CD4-positive, alpha-beta T cell (primary cell): ENCODE data around the gene TIMM10. TPM values are rescaled to one million over a fixed set of nuclear protein-coding genes. Genes with fewer than 3 reads are reported as not detected.
A peak's percentile ranks its signal among the peaks of the same experiment; 100 is the strongest.

Source experiments
- ATAC-seq: fragments of 200-7000 bp; cut with Tn5 transposase; one replicate; pipeline ENCODE4 v1.10.0; 2022; ENCODE audit warnings: mild to moderate bottlenecking; ENCODE audit not compliant: poor library complexity
- CTCF ChIA-PET: fragments of 350-600 bp; sonication (Branson Sonifier 250); formaldehyde crosslinking; loops from one replicate; lab custom pipeline; 2021; ENCODE audit warnings: antibody characterized with exemption, inconsistent platforms; lab: Charles Lee
- POLR2A ChIA-PET: fragments of 350-600 bp; sonication (Branson Sonifier 250); formaldehyde crosslinking; loops from one replicate; lab custom pipeline; 2021; ENCODE audit warnings: antibody characterized with exemption, inconsistent platforms; lab: Charles Lee
- DNase-seq, 14 experiments: peaks; one replicate each; pipeline ENCODE4 v3.0.0-alpha.2; 2013 to 2020; ENCODE audit warnings: mixed read lengths in 2 of 14
- H3K27ac ChIP-seq, 2 donors: one replicate each; pipeline versions ENCODE4 v1.5.1 to v1.7.0; 2013; ENCODE audit warnings: low read length in 2 of 2, low read depth in 1 of 2, mild to moderate bottlenecking in 1 of 2
- H3K27me3 ChIP-seq, 2 experiments: 1 replicate in 1 of 2; 2 replicates in 1 of 2; pipeline versions ENCODE4 v1.6.1 to v1.7.0; 2013; ENCODE audit warnings: low read length in 2 of 2, control low read depth in 1 of 2, mild to moderate bottlenecking in 1 of 2, moderate library complexity in 1 of 2; ENCODE audit not compliant: insufficient read depth in 2 of 2, control insufficient read depth in 1 of 2
- H3K36me3 ChIP-seq: one replicate; pipeline ENCODE4 v1.6.1; 2013; ENCODE audit warnings: low read length, control low read depth; ENCODE audit not compliant: insufficient read depth
- H3K4me1 ChIP-seq: one replicate; pipeline ENCODE4 v1.6.1; 2013; ENCODE audit warnings: low read length, control low read depth; ENCODE audit not compliant: insufficient read depth
- H3K4me3 ChIP-seq: one replicate; pipeline ENCODE4 v1.5.1; 2013; ENCODE audit warnings: mild to moderate bottlenecking, low read length, moderate library complexity
- H3K9me3 ChIP-seq, 2 experiments: 1 replicate in 1 of 2; 2 replicates in 1 of 2; pipeline versions ENCODE4 v1.6.1 to v1.7.0; 2013; ENCODE audit warnings: low read length in 2 of 2, mild to moderate bottlenecking in 2 of 2, control low read depth in 1 of 2, moderate library complexity in 1 of 2; ENCODE audit not compliant: control insufficient read depth in 1 of 2, insufficient read depth in 1 of 2
- H3K27ac Mint-ChIP-seq: one replicate; pipeline ENCODE4 v1.8.0; 2020; ENCODE audit warnings: mixed read lengths
- H3K27me3 Mint-ChIP-seq: one replicate; pipeline ENCODE4 v1.8.0; 2021; ENCODE audit warnings: mixed read lengths
- H3K36me3 Mint-ChIP-seq: one replicate; pipeline ENCODE4 v1.8.0; 2021; ENCODE audit warnings: low read depth, mixed read lengths
- H3K4me1 Mint-ChIP-seq: one replicate; pipeline ENCODE4 v1.8.0; 2021; ENCODE audit warnings: low read depth, mixed read lengths
- H3K4me3 Mint-ChIP-seq: one replicate; pipeline ENCODE4 v1.8.0; 2020; ENCODE audit warnings: mild to moderate bottlenecking, mixed read lengths
- H3K9me3 Mint-ChIP-seq: one replicate; pipeline ENCODE4 v1.8.0; 2020; ENCODE audit warnings: mixed read lengths
- CTCF ChIP-seq: fragments of 200-600 bp; IDR thresholded peaks from one replicate; pipeline ENCODE4 v1.8.0; 2022; ENCODE audit warnings: antibody characterized with exemption, mild to moderate bottlenecking
- intact Hi-C, 2 experiments: fragments of 100-400 bp; cut with DNase I in 1 of 2; cut with micrococcal nuclease in 1 of 2; formaldehyde crosslinking; loops; one replicate each; pipeline versions ENCODE4 v1.15.1 to v1.9.0; 2023 to 2025; cut with DNase I, micrococcal nuclease
- total RNA-seq, 174 experiments: library from RNA in 2 of 174; stranded (reverse) in 2 of 174; gene quantifications; one replicate each; pipeline ENCODE4 v1.2.3 and lab custom pipeline; 2021 to 2026

The TIMM10 gene
- total RNA-seq, 2 experiments from 2014 or later = 28.0 TPM

GRCh38 chr11:57487021-57487778 lies 43.4 kb downstream of the TIMM10 start:
- intact Hi-C loops = no loop called here
- ATAC-seq (no peak), DNase-seq (no peak)
- H3K4me3 Mint-ChIP-seq = no peak overlapping the region
- no peaks in the 10 kb centered on the region for H3K9me3 Mint-ChIP-seq
- H3K36me3 ChIP-seq = peaks cover 36% of the 10 kb centered on the region
- no peaks in the 10 kb centered on the region for H3K4me1 Mint-ChIP-seq
- CTCF ChIA-PET = interaction anchor here (0.6 kb wide), 1 partner anchor 16 kb away, joined by 4 read pairs; no protein-coding TSS in a partner anchor
- H3K27ac Mint-ChIP-seq = no peak overlapping the region
- H3K4me1 ChIP-seq = peaks cover 13% of the 10 kb centered on the region
- no peak for TF ChIP-seq CTCF
- H3K27me3 ChIP-seq = peaks cover 16 to 18% of the 10 kb centered on the region in 2 experiments
- H3K27me3 Mint-ChIP-seq = peaks cover 16% of the 10 kb centered on the region
- H3K9me3 ChIP-seq = no peaks in the 10 kb centered on the region
- no peak overlapping the region for H3K4me3 ChIP-seq
- H3K27ac ChIP-seq = no peak overlapping the region
- peaks cover 50% of the 10 kb centered on the region for H3K36me3 Mint-ChIP-seq
- POLR2A ChIA-PET = no interaction called here

- H3K27ac Mint-ChIP-seq = no peak overlapping the region
- H3K4me1 Mint-ChIP-seq = peaks cover 12% of the 10 kb centered on the region
- Histone ChIP-seq H3K27ac (no peak overlapping the region), H3K36me3 (peaks cover 31% of the 10 kb centered on the region), H3K27me3 (peaks cover 16 to 20% of the 10 kb centered on the region in 2 experiments), H3K9me3 (no peaks in the 10 kb centered on the region), H3K4me3 (no peak overlapping the region), H3K4me1 (peaks cover 13% of the 10 kb centered on the region)
- CTCF ChIA-PET = interaction anchor here (2.1 to 3.4 kb wide), 2 partner anchors 9 to 28 kb away, joined by 10 to 24 read pairs; no protein-coding TSS in a partner anchor
- H3K9me3 Mint-ChIP-seq = no peaks in the 10 kb centered on the region
- H3K27me3 Mint-ChIP-seq = peaks cover 20% of the 10 kb centered on the region
- ATAC-seq = no peak
- no peak for TF ChIP-seq CTCF
- POLR2A ChIA-PET = no interaction called here
- H3K4me3 Mint-ChIP-seq = no peak overlapping the region
- DNase-seq = no peak
- intact Hi-C loops = no loop called here
- peaks cover 42% of the 10 kb centered on the region for H3K36me3 Mint-ChIP-seq
Observed at GRCh38 chr11:57485217-57485990, 45.1 kb downstream of the TIMM10 start.

- Histone ChIP-seq H3K36me3 (peaks cover 30% of the 10 kb centered on the region), H3K4me3 (no peak overlapping the region), H3K4me1 (peaks cover 13% of the 10 kb centered on the region), H3K9me3 (no peaks in the 10 kb centered on the region), H3K27ac (no peak overlapping the region), H3K27me3 (peaks cover 16 to 20% of the 10 kb centered on the region in 2 experiments)
- intact Hi-C loops = no loop called here
- H3K27me3 Mint-ChIP-seq = peaks cover 20% of the 10 kb centered on the region
- H3K4me1 Mint-ChIP-seq = peaks cover 12% of the 10 kb centered on the region
- no peak overlapping the region for H3K27ac Mint-ChIP-seq
- H3K4me3 Mint-ChIP-seq = no peak overlapping the region
- no peaks in the 10 kb centered on the region for H3K9me3 Mint-ChIP-seq
- peaks cover 36% of the 10 kb centered on the region for H3K36me3 Mint-ChIP-seq
- peak in 1 of 14 experiments; percentile 30 for DNase-seq
- ChIA-PET POLR2A (interaction anchor here (0.6 to 0.8 kb wide), 2 partner anchors 27 to 30 kb away, joined by 3 read pairs; no protein-coding TSS in a partner anchor), CTCF (interaction anchor here (2.1 to 3.4 kb wide), 2 partner anchors 10 to 27 kb away, joined by 10 to 24 read pairs; no protein-coding TSS in a partner anchor)
- no peak for TF ChIP-seq CTCF
- no peak for ATAC-seq
Observed at GRCh38 chr11:57484141-57484710, 46.3 kb downstream of the TIMM10 start.
